ENCODE measurements around the gene GTF3C5.
"Not testable (repeated sequence)": the region's sequence is repeated elsewhere in the genome, so short reads cannot be mapped to it uniquely, and the experiment has no call there.

The GTF3C5 gene

GRCh38 chr9:133032171-133032570 is 1.4 kb downstream of the GTF3C5 start:
- DNase-seq: no peak

GRCh38 chr9:133035669-133036068 is 4.9 kb downstream of the GTF3C5 start:
- DNase-seq: no peak

- no peak for DNase-seq
Measured at GRCh38 chr9:133037775-133038515, 7.1 kb downstream of the GTF3C5 start.

GRCh38 chr9:133040892-133041479 is 10.2 kb downstream of the GTF3C5 start:
- DNase-seq: not testable (repeated sequence)

- no peak for DNase-seq
Measured at GRCh38 chr9:133041958-133042357, 11.2 kb downstream of the GTF3C5 start.

GRCh38 chr9:133042676-133043075 is 11.9 kb downstream of the GTF3C5 start:
- no peak for DNase-seq

- no peak for DNase-seq
Measured at GRCh38 chr9:133043449-133044035, 12.7 kb downstream of the GTF3C5 start.

- no peak for DNase-seq
Measured at GRCh38 chr9:133044125-133044524, 13.3 kb downstream of the GTF3C5 start.

- no peak for DNase-seq
Measured at GRCh38 chr9:133044661-133045060, 13.9 kb downstream of the GTF3C5 start.

- no peak for DNase-seq
Measured at GRCh38 chr9:133045132-133045531, 14.3 kb downstream of the GTF3C5 start.

- DNase-seq: no peak
Measured at GRCh38 chr9:133046196-133046899, 15.6 kb downstream of the GTF3C5 start.

- no peak for DNase-seq
Measured at GRCh38 chr9:133046900-133047295, 16.1 kb downstream of the GTF3C5 start.

- no peak for DNase-seq
Measured at GRCh38 chr9:133048595-133048994, 17.8 kb downstream of the GTF3C5 start.

- no peak for DNase-seq
Measured at GRCh38 chr9:133049043-133049442, 18.2 kb downstream of the GTF3C5 start.

GRCh38 chr9:133050142-133050541 is 19.3 kb downstream of the GTF3C5 start:
- no peak for DNase-seq

GRCh38 chr9:133050781-133051180 is 20.0 kb downstream of the GTF3C5 start:
- no peak for DNase-seq

GRCh38 chr9:133051281-133051900 is 20.6 kb downstream of the GTF3C5 start:
- no peak for DNase-seq

GRCh38 chr9:133051966-133052539 is 21.3 kb downstream of the GTF3C5 start:
- DNase-seq: no peak

GRCh38 chr9:133054194-133054890 is 23.5 kb downstream of the GTF3C5 start:
- DNase-seq: no peak

GRCh38 chr9:133054966-133055365 is 24.2 kb downstream of the GTF3C5 start:
- no peak for DNase-seq

- no peak for DNase-seq
Measured at GRCh38 chr9:133055788-133056420, 25.1 kb downstream of the GTF3C5 start.

- DNase-seq: no peak
Measured at GRCh38 chr9:133056533-133056932, 25.7 kb downstream of the GTF3C5 start.

Data from NCI-H1930 (cell line).